Stimulated activated CD4-positive, alpha-beta T cell treated with anti-CD3 and anti-CD28 coated beads, Interleukin-4, amount 100 ng/mL, for 1 hour (primary cell): Measurements from ENCODE around the gene G0S2.
A peak's percentile ranks its signal among the peaks of the same experiment; 100 is the strongest.

ENCODE experiments used
- DNase-seq: peaks from one replicate; pipeline ENCODE4 v3.0.0-alpha.2; 2020

Gene G0S2

GRCh38 chr1:209674957-209675564, at the start of gene G0S2:
Gene G0S2, plus strand, starts transcription at chr1:209675412. Its CDS starts 273 bp downstream, at chr1:209675685.
- peak; percentile 50 for DNase-seq

GRCh38 chr1:209625791-209626285, 49.4 kb upstream of the G0S2 start:
- DNase-seq, result no peak

GRCh38 chr1:209626346-209627026, 48.7 kb upstream of the G0S2 start:
- DNase-seq, result no peak

- no peak for DNase-seq
Observed at GRCh38 chr1:209627027-209627731, 48.0 kb upstream of the G0S2 start.

- peak; percentile 84 for DNase-seq
Observed at GRCh38 chr1:209627732-209628196, 47.4 kb upstream of the G0S2 start.

GRCh38 chr1:209628618-209629299, 46.5 kb upstream of the G0S2 start:
- DNase-seq, result no peak

GRCh38 chr1:209629621-209630382, 45.4 kb upstream of the G0S2 start:
- DNase-seq, result no peak

GRCh38 chr1:209630383-209631225, 44.6 kb upstream of the G0S2 start:
- no peak for DNase-seq

GRCh38 chr1:209633335-209633997, 41.7 kb upstream of the G0S2 start:
- no peak for DNase-seq

- no peak for DNase-seq
Observed at GRCh38 chr1:209634005-209634737, 41.0 kb upstream of the G0S2 start.

GRCh38 chr1:209635850-209636249, 39.4 kb upstream of the G0S2 start:
- DNase-seq, result no peak

- DNase-seq, result no peak
Observed at GRCh38 chr1:209641832-209642172, 33.4 kb upstream of the G0S2 start.

GRCh38 chr1:209642816-209643215, 32.4 kb upstream of the G0S2 start:
- DNase-seq, result no peak

- DNase-seq, result no peak
Observed at GRCh38 chr1:209643285-209644020, 31.8 kb upstream of the G0S2 start.

- no peak for DNase-seq
Observed at GRCh38 chr1:209645574-209646452, 29.4 kb upstream of the G0S2 start.

- no peak for DNase-seq
Observed at GRCh38 chr1:209646558-209646957, 28.7 kb upstream of the G0S2 start.

- no peak for DNase-seq
Observed at GRCh38 chr1:209647156-209647555, 28.1 kb upstream of the G0S2 start.

- no peak for DNase-seq
Observed at GRCh38 chr1:209648346-209648745, 26.9 kb upstream of the G0S2 start.
